A673 (cell line): ENCODE data around the gene BTBD2. TPM values are rescaled to one million over a fixed set of nuclear protein-coding genes. Genes with fewer than 3 reads are reported as not detected.

Experiments
- BruUV-seq: library from RNA; stranded (reverse); fragments of 400-500 nt; replicated peaks from 2 replicates; lab custom pipeline; 2021; lab: Mats Ljungman, UMichigan
- CTCF ChIA-PET: fragments of 300-600 bp; sonication (Branson Sonifier 250); formaldehyde crosslinking; loops from one replicate; lab custom pipeline; 2022; ENCODE audit warnings: antibody characterized with exemption; lab: Charles Lee
- POLR2A ChIA-PET: fragments of 300-600 bp; sonication (Branson Sonifier 250); formaldehyde crosslinking; loops from one replicate; lab custom pipeline; 2022; ENCODE audit warnings: antibody characterized with exemption; ENCODE audit not compliant: low non-redundant PET; lab: Charles Lee
- DNase-seq: peaks from one replicate; pipeline ENCODE4 v3.0.0-alpha.2; 2015; ENCODE audit warnings: low spot score
- H3K27ac ChIP-seq: fragments of 200-600 bp; sonication (generic); 2 replicates; pipeline ENCODE4 v1.5.1; 2016; ENCODE audit warnings: mixed run types, low read depth, mild to moderate bottlenecking, mixed read lengths, antibody characterized with exemption, low read length; ENCODE audit not compliant: poor library complexity, severe bottlenecking
- H3K27me3 ChIP-seq: fragments of 200-600 bp; sonication (generic); replicated peaks from 2 replicates; pipeline ENCODE4 v1.6.1; 2017; ENCODE audit warnings: mixed run types, low read depth, mild to moderate bottlenecking, mixed read lengths, antibody characterized with exemption, low read length; ENCODE audit not compliant: insufficient read depth, poor library complexity
- H3K36me3 ChIP-seq: fragments of 200-600 bp; sonication (generic); 2 replicates; pipeline ENCODE4 v1.6.1; 2016; ENCODE audit warnings: mixed run types, mild to moderate bottlenecking, mixed read lengths, antibody characterized with exemption, low read length; ENCODE audit not compliant: insufficient read depth, poor library complexity, severe bottlenecking
- H3K4me1 ChIP-seq: fragments of 200-600 bp; sonication (generic); 2 replicates; pipeline ENCODE4 v1.6.1; 2017; ENCODE audit warnings: mixed run types, mild to moderate bottlenecking, mixed read lengths, antibody characterized with exemption, low read length; ENCODE audit not compliant: insufficient read depth, poor library complexity, severe bottlenecking
- H3K4me3 ChIP-seq: fragments of 200-600 bp; sonication (generic); 2 replicates; pipeline ENCODE4 v1.5.1; 2016; ENCODE audit warnings: low read depth, mixed run types, mild to moderate bottlenecking, mixed read lengths, low read length; ENCODE audit not compliant: poor library complexity, severe bottlenecking
- H3K9me3 ChIP-seq: fragments of 200-600 bp; sonication (generic); 2 replicates; pipeline ENCODE4 v1.6.1; 2016; ENCODE audit warnings: mixed run types, low read depth, mild to moderate bottlenecking, mixed read lengths, antibody characterized with exemption, low read length; ENCODE audit not compliant: poor library complexity, severe bottlenecking
- CTCF ChIP-seq: fragments of 300-800, 200-600 bp; sonication (generic); conservative IDR thresholded peaks from 2 replicates; pipeline ENCODE4 v1.5.1; 2017; ENCODE audit warnings: low read depth, mild to moderate bottlenecking, antibody characterized with exemption, low read length, moderate library complexity, mixed read lengths
- EZH2 ChIP-seq: fragments of 200-600 bp; sonication (generic); IDR thresholded peaks from 2 replicates; pipeline ENCODE4 v1.6.1; 2017; ENCODE audit warnings: borderline replicate concordance, low read depth, mild to moderate bottlenecking, mixed read lengths, antibody characterized with exemption, low read length; ENCODE audit not compliant: poor library complexity, severe bottlenecking
- intact Hi-C: fragments of 100-400 bp; cut with micrococcal nuclease; formaldehyde crosslinking; loops from one replicate; pipeline ENCODE4 v1.10.0; 2022; ENCODE audit not compliant: unreplicated experiment
- total RNA-seq: library from RNA; stranded (reverse); gene quantifications from 2 replicates; pipeline ENCODE4 v1.2.3, GENCODE V29; 2021

BTBD2 gene
- total RNA-seq, 1 experiment from 2014 or later, result 91.7 TPM

DNA sequence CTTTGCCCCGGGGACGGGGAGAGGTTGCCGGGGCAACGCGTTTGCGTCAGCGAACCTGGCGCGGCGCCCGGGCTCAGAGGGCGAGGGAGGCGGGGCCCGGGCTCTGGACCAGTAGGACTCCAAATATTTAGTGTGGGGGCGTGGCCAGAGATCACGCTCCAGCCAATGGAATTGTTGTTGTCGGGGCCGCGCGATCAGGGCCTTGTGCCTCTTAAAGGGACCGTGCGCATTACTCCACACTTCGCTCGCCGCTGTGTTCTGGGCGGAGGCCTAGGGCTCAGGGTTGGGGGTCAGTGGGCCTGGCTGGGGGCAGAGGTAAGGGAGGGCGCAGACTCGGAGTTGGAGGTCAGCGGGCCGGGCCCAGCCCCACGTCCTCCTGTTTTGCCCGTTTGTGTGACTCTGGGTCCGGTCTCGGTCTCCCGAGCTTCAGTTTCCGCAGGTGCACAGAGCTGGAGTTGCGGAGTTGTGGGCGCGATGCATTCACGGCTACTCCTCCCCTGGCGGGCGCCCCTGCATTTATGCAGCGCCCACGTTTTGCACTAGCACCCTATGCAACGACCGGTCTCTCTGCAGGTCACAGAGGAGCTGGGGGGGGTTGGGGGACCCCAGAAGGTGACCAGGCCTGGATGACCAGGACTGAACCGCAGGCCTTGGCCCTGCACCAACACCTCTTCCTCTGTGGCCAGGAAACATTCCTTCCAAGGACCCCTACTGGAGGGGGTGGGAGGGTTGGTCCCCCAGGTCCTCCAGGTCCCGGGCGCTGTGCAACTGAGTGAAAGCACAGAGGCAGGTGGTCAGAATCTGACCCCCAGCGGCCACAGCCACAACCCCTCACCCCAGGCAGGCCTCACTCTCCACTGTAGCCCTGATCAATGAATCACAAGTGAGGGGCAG lies 46.2 kb upstream of the BTBD2 start:
- no peaks in the 10 kb centered on the region for H3K9me3 ChIP-seq
- H3K4me1 ChIP-seq, result peaks cover 25% of the 10 kb centered on the region
- intact Hi-C loops, result loop anchor here (2.0 kb wide), 1 partner anchor 33 kb away; no protein-coding TSS in a partner anchor
- peak overlapping the region; percentile 66 for H3K4me3 ChIP-seq
- H3K27ac ChIP-seq, result peak overlapping the region; percentile 99
- POLR2A ChIA-PET, result interaction anchor here (0.6 kb wide), 1 partner anchor 395 kb away, joined by 3 read pairs; no protein-coding TSS in a partner anchor
- no peaks in the 10 kb centered on the region for H3K36me3 ChIP-seq
- TSS peak; percentile 95 for BruUV-seq
- TF ChIP-seq EZH2, result no peak
- no peak for TF ChIP-seq CTCF
- CTCF ChIA-PET, result no interaction called here
- peak; percentile 99 for DNase-seq
- H3K27me3 ChIP-seq, result no peaks in the 10 kb centered on the region

GRCh38 chr19:2060884-2061494 lies 45.5 kb upstream of the BTBD2 start:
- ChIA-PET CTCF (no interaction called here), POLR2A (interaction anchor here (0.6 kb wide), 1 partner anchor 18 kb away, joined by 3 read pairs; no protein-coding TSS in a partner anchor)
- no TSS peak for BruUV-seq
- Histone ChIP-seq H3K27ac (peak overlapping the region; percentile 99), H3K4me1 (peaks cover 30% of the 10 kb centered on the region), H3K36me3 (no peaks in the 10 kb centered on the region), H3K9me3 (no peaks in the 10 kb centered on the region), H3K27me3 (no peaks in the 10 kb centered on the region), H3K4me3 (peak overlapping the region; percentile 66)
- TF ChIP-seq CTCF (no peak), EZH2 (no peak)
- no peak for DNase-seq
- intact Hi-C loops, result loop anchor here (2.0 kb wide), 1 partner anchor 32 kb away; no protein-coding TSS in a partner anchor

DNA sequence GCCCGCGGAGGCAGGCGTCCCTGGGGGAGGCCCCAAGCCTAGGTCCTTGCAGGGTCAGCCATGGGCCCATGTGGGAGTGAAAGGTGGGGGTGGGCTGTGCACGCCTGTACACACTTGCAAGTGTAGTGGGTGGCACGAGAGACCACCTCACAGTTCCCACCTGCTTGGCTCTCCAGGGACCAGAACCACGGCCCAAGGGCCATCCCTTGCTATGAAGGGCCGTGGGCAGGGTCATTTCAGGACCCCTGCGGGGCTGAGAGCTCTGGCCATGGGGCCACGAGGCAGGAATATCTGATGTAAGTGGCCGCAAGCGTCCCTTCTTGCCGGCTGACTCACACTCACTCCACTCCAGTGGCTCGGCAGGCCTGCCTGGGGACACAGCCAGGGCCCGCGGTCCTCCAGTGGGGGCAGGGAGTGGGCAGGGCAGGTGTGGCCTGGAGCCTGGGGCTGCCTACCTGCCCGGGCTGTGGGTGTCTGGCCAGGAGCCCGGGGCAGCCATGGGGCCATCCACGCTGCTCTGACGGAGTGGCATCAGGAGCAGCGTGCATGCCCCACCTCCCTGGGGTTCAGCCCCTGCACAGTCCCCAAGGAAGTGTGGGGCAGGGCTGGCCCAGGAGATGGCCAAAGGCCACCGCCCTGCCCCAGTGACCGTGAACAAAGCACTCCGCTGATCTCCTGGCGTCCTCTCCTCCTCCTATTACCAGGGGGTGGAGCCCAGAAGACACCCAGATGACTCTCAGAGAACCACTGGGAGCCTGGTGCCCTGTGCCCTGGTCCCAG lies 44.1 kb upstream of the BTBD2 start:
- intact Hi-C loops, result loop anchor here (2.0 kb wide), 1 partner anchor 31 kb away; no protein-coding TSS in a partner anchor
- no peak for DNase-seq
- Histone ChIP-seq H3K4me3 (peak overlapping the region; percentile 66), H3K27ac (peak overlapping the region; percentile 99), H3K4me1 (peaks cover 34% of the 10 kb centered on the region), H3K9me3 (no peaks in the 10 kb centered on the region), H3K36me3 (no peaks in the 10 kb centered on the region), H3K27me3 (no peaks in the 10 kb centered on the region)
- CTCF ChIA-PET, result no interaction called here
- TF ChIP-seq CTCF (no peak), EZH2 (no peak)
- BruUV-seq, result no TSS peak
- POLR2A ChIA-PET, result no interaction called here
